Kidney (tissue), 14 donors: ENCODE data around the gene LGALS7. TPM values are rescaled to one million over a fixed set of nuclear protein-coding genes. Genes with fewer than 3 reads are reported as not detected.

Experiments used
- DNase-seq, 5 donors: peaks; one replicate each; pipeline ENCODE4 v3.0.0-alpha.2; 2013 to 2020
- FAIRE-seq: peaks from 2 replicates; lab custom pipeline; 2012; peaks lifted over from hg19 to GRCh38; lab: Jason Lieb, UNC
- H3K27ac ChIP-seq, 2 donors: one replicate each; pipeline ENCODE4 v1.7.0; 2013; ENCODE audit warnings: low read depth in 2 of 2, low read length in 2 of 2, inconsistent platforms in 1 of 2
- H3K27me3 ChIP-seq: one replicate; pipeline ENCODE4 v1.7.1; 2013; ENCODE audit warnings: low read length, inconsistent platforms; ENCODE audit not compliant: control insufficient read depth, insufficient read depth
- H3K36me3 ChIP-seq, 3 donors: one replicate each; pipeline versions ENCODE4 v1.7.0 to v1.7.1; 2013; ENCODE audit warnings: low read length in 3 of 3, control low read depth in 1 of 3, inconsistent platforms in 1 of 3; ENCODE audit not compliant: insufficient read depth in 3 of 3, control insufficient read depth in 2 of 3
- H3K4me1 ChIP-seq, 3 donors: one replicate each; pipeline versions ENCODE4 v1.7.0 to v1.7.1; 2013; ENCODE audit warnings: low read length in 3 of 3, inconsistent platforms in 1 of 3, low read depth in 1 of 3; ENCODE audit not compliant: control insufficient read depth in 2 of 3, insufficient read depth in 2 of 3
- H3K4me3 ChIP-seq, 3 donors: one replicate each; pipeline versions ENCODE4 v1.7.0 to v1.8.1; 2013; ENCODE audit warnings: low read length in 3 of 3, control low read depth in 1 of 3, inconsistent platforms in 1 of 3
- H3K9ac ChIP-seq, 3 donors: one replicate each; pipeline versions ENCODE4 v1.7.0 to v1.7.1; 2013; ENCODE audit warnings: low read length in 3 of 3, control low read depth in 1 of 3, inconsistent platforms in 1 of 3
- H3K9me3 ChIP-seq, 3 donors: one replicate each; pipeline versions ENCODE4 v1.7.0 to v1.7.1; 2013; ENCODE audit warnings: low read length in 3 of 3, control low read depth in 1 of 3, inconsistent platforms in 1 of 3; ENCODE audit not compliant: control insufficient read depth in 2 of 3, insufficient read depth in 1 of 3
- CTCF ChIP-seq: IDR thresholded peaks from 3 replicates; pipeline ENCODE4 v1.5.1; 2012; ENCODE audit warnings: mild to moderate bottlenecking, moderate library complexity, borderline replicate concordance; ENCODE audit not compliant: insufficient read depth; ENCODE audit errors: extremely low read depth
- intact Hi-C: fragments of 100-400 bp; cut with DNase I; formaldehyde crosslinking; loops from one replicate; pipeline ENCODE4 v1.11.1; 2022
- polyA plus RNA-seq: library from polyadenylated mRNA; stranded (reverse); fragments of 350-450 nt; fragmentation: Illumina TruSeq; extraction: RNeasy Lipid Tissue Mini Kit (QIAGEN cat#74804); gene quantifications from one replicate; pipeline ENCODE4 v1.2.3, GENCODE V29; 2014; ENCODE audit warnings: low read depth, low replicate concordance; ENCODE audit not compliant: insufficient read depth
- total RNA-seq: library from RNA; stranded (reverse); fragmentation: NEBNext Ultra II Directional; extraction: Animal tissue kit (Norgen Biotek cat#: 25700); gene quantifications from one replicate; pipeline ENCODE4 v1.2.1, GENCODE V29; 2021
- donor health status: control.
- donor health status: control.
- donor health status: control.
- donor health status: control.
- donor health status: control.
- donor health status: DM: yes; HTN: yes; CAD: no.
- donor health status: Normal renal cell carcinoma (clear cell type).

LGALS7 gene
- total and polyA plus RNA-seq, 2 donors from 2014 or later, result 1.3 TPM; not detected in 1

DNA sequence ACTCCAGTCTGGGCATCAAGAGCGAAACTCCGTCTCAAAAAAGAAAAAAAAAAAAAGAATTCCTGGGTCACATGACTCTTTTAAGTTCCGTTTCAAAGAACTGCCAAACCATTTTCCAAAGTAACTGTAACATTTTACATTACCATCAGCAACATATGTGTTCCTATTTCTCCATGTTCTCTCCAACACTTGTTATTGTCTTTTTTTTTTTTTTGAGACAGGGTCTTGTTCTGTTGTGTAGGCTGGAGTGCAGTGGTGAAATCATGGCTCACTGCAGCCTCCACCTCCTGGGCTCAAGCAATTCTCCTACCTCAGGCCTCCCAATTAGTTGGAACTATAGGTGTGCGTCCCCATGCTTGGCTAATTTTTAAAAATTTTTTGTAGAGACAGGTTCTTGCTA is 22.2 kb upstream of the LGALS7 start:
- intact Hi-C loops, result no loop called here
- DNase-seq (peak in 1 of 5 donors; percentile 9), FAIRE-seq (no peak)
- no peak overlapping the region for H3K27ac ChIP-seq
- no peak overlapping the region for H3K9ac ChIP-seq
- H3K27me3 ChIP-seq, result no peaks in the 10 kb centered on the region
- H3K9me3 ChIP-seq, result no peaks in the 10 kb centered on the region
- no peak overlapping the region for H3K4me3 ChIP-seq
- no peak for TF ChIP-seq CTCF
- peaks cover 0 to 4% (median 0%) of the 10 kb centered on the region in 3 donors for H3K4me1 ChIP-seq
- no peaks in the 10 kb centered on the region for H3K36me3 ChIP-seq

DNA sequence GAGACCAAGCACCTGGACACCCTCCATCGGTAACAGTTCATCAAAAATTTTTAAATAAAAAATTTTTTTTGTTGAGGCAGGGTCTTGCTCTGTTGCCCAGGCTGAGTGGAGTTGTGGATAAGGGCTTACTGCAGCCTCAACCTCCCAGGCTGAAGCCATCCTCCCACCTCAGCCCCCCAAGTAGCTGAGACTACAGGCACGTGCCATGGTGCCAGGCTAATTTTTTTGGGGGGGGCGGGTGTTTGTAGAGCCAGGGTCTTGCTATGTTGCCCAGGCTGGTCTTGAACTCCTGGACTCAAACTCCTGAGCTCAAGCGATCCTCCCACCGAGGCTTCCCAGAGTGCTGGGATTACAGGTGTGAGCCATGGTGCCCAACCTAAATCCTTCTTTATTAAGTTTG is 20.4 kb upstream of the LGALS7 start:
- FAIRE-seq (no peak), DNase-seq (peak in 1 of 5 donors; percentile 45)
- H3K4me1 ChIP-seq, result peaks cover 0 to 4% (median 0%) of the 10 kb centered on the region in 3 donors
- H3K4me3 ChIP-seq, result no peak overlapping the region
- H3K27ac ChIP-seq, result no peak overlapping the region
- H3K9me3 ChIP-seq, result no peaks in the 10 kb centered on the region
- intact Hi-C loops, result no loop called here
- no peaks in the 10 kb centered on the region for H3K36me3 ChIP-seq
- TF ChIP-seq CTCF, result no peak
- H3K9ac ChIP-seq, result no peak overlapping the region
- H3K27me3 ChIP-seq, result no peaks in the 10 kb centered on the region

DNA sequence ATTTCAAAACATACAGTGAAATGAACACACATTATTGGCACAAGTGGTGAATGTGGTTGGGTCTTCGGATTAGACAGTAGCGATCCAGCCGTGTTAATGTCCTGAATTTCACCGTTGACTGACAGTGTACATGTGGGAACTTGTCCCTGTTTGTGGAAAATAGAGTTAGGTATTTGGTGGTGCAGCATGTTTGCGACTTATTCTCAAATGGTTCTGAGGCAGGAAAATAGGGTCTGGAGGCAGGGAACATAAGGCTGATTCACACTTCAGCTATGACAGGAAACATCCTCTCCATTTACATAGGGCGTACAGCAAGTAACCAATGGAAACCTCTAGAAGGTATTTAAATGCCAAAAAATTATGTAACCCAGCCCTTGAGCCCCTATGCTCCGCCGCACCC is 19.9 kb upstream of the LGALS7 start:
- Histone ChIP-seq H3K4me3 (no peak overlapping the region), H3K4me1 (peaks cover 0 to 4% (median 0%) of the 10 kb centered on the region in 3 donors), H3K27ac (no peak overlapping the region), H3K9ac (peak overlapping the region in 1 of 3 donors; percentile 26), H3K36me3 (no peaks in the 10 kb centered on the region), H3K27me3 (no peaks in the 10 kb centered on the region), H3K9me3 (no peaks in the 10 kb centered on the region)
- intact Hi-C loops, result no loop called here
- TF ChIP-seq CTCF, result no peak
- FAIRE-seq, result no peak
- DNase-seq, result no peak
